ENCODE data around the gene THEM5.

Gene THEM5

DNA sequence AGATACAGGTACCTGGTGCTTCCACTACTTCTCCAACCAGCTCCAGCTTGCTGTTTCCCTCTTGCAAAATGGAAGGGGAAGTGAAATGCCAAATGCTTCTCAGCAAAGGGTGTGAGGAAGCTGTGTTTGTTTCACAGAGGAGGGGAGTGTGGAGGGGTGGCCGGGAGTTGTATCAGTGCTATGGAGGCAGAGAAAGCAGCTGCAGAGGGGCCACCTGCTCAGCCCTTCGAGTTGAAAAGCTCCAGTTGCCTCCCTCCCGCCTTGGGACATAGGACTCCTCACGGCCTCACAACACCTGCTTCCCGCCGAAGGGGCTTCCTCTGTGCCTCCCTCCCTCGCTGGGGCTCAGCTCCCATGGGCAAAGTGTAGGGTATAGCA lies 36.2 kb downstream of the THEM5 start:
- Histone ChIP-seq H2BK12ac (ENCODE audit: low read length) (no peak overlapping the region), H4K12ac (ENCODE audit: low read depth, low read length) (no peak overlapping the region), H3K36me3 (ENCODE audit: control insufficient read depth in 1 of 2, insufficient read depth in 2 of 2, low read length in 2 of 2) (no peaks in the 10 kb centered on the region), H3K27me3 (ENCODE audit: insufficient read depth, low read length) (no peaks in the 10 kb centered on the region), H3K4ac (ENCODE audit: low read depth, low read length) (no peak overlapping the region), H3K9me3 (ENCODE audit: insufficient read depth, low read depth, low read length) (no peaks in the 10 kb centered on the region), H3K27ac (ENCODE audit: low read depth, low read length) (no peak overlapping the region), H3K4me2 (ENCODE audit: low read length) (no peak overlapping the region), H3K4me3 (ENCODE audit: low read depth, low read length) (no peak overlapping the region), H4K91ac (ENCODE audit: low read depth, low read length) (no peak overlapping the region), H3K14ac (ENCODE audit: low read length) (no peak overlapping the region), H2AK5ac (ENCODE audit: low read length) (no peak overlapping the region), H2BK5ac (ENCODE audit: low read depth, low read length, poor library complexity) (no peak overlapping the region), H2BK120ac (ENCODE audit: insufficient read depth, low read length, poor library complexity) (no peak overlapping the region), H3K79me1 (ENCODE audit: low read length) (no peaks in the 10 kb centered on the region), H2AFZ (ENCODE audit: insufficient read depth, low read length, poor library complexity) (no peak overlapping the region), H3K79me2 (ENCODE audit: control insufficient read depth, insufficient read depth, low read length, poor library complexity) (no peaks in the 10 kb centered on the region), H3K18ac (ENCODE audit: low read length) (no peak overlapping the region), H3K23ac (ENCODE audit: low read length) (no peak overlapping the region), H4K8ac (ENCODE audit: low read depth, low read length) (no peak overlapping the region), H3K4me1 (ENCODE audit: control insufficient read depth in 1 of 2, insufficient read depth in 2 of 2, low read length in 2 of 2) (peaks cover 0 to under 1% of the 10 kb centered on the region in 2 experiments), H3K9ac (ENCODE audit: low read length) (no peak overlapping the region)
- DNase-seq = no peak
- WGBS (ENCODE audit: extremely low coverage, insufficient coverage, insufficient read length) = no CpG with 5 or more reads among the region's 7 CpGs

DNA sequence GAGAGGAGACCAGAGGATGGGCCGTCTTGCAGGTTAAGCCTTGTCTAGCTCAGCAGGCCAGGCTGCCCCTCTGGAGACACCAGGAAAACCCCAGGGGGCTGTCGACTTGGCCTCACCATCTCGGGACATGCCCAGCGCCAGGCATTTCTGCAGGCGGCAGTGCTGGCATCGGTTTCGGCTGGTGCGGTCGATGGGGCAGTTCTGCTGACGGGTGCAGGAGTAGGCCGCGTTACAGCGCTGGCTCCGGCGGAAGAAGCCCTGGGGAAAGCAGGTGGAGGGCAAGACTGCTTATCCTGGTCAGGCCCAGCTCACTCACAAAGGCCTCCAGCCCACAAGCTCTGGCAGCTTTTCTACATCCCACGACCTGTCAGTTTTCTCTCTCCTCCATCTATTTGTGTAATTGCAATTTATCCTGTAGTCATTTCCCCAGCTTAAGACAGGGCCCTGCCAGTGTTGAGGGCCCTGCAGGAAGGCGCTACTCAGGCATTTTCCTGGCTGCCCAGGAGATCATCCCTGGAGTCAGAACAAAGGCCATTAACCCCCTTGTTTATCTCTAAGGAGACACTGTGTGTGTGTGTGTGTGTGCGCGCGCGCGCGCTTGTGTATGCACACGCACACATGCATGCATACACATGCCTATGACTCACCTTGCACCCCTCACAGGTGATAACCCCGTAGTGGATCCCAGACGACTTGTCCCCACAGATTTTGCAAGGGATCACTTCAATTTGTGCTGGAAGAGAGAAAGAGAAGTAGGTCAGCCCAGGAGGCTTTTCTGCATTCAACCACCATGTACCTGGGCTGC lies 36.8 kb downstream of the THEM5 start:
- WGBS (ENCODE audit: extremely low coverage, insufficient coverage, insufficient read length) = no CpG with 5 or more reads among the region's 26 CpGs
- H3K4me1 ChIP-seq (ENCODE audit: control insufficient read depth in 1 of 2, insufficient read depth in 2 of 2, low read length in 2 of 2) = no peaks in the 10 kb centered on the region
- H3K27me3 ChIP-seq (ENCODE audit: insufficient read depth, low read length) = no peaks in the 10 kb centered on the region

DNA sequence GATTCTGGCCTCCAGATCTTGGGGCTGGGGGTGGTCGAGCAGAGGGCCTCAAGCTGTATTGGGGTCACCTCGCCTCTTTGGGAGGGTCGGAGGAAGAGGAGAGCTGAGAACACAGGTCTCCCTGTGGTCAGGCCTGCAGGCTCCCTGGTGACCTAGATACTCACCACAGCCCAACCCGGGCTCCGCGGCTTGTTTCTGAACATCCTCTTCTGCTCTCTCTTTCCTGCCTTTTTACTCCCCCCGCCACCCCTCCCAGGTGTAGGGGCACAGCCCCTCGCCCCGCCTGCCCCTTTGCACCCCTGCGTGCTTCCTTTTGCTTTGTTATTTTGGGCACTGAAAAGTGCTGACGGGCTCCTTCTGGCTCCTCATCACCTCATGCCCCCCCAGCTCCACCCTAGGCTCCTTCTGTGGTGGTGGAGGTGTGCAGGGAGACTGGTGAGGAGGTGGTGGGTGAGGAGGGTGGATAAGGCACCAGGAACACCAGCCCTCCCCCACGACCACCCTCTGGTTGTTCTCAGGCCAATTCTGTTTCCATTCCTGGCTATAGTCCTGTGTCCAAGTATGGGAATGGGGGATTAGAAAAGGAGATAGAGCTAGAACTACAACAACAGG lies 37.7 kb downstream of the THEM5 start:
- H3K27ac ChIP-seq (ENCODE audit: low read depth, low read length) = no peak overlapping the region
- no peak overlapping the region for H3K4me3 ChIP-seq (ENCODE audit: low read depth, low read length)
- H4K12ac ChIP-seq (ENCODE audit: low read depth, low read length) = no peak overlapping the region
- no peak overlapping the region for H3K9ac ChIP-seq (ENCODE audit: low read length)
- H3K4me2 ChIP-seq (ENCODE audit: low read length) = no peak overlapping the region
- H4K8ac ChIP-seq (ENCODE audit: low read depth, low read length) = no peak overlapping the region
- H3K4me1 ChIP-seq (ENCODE audit: control insufficient read depth in 1 of 2, insufficient read depth in 2 of 2, low read length in 2 of 2) = no peaks in the 10 kb centered on the region
- DNase-seq = no peak
- no peaks in the 10 kb centered on the region for H3K27me3 ChIP-seq (ENCODE audit: insufficient read depth, low read length)
- H2BK12ac ChIP-seq (ENCODE audit: low read length) = no peak overlapping the region
- H2AFZ ChIP-seq (ENCODE audit: insufficient read depth, low read length, poor library complexity) = no peak overlapping the region
- H2AK5ac ChIP-seq (ENCODE audit: low read length) = no peak overlapping the region
- H3K36me3 ChIP-seq (ENCODE audit: control insufficient read depth in 1 of 2, insufficient read depth in 2 of 2, low read length in 2 of 2) = no peaks in the 10 kb centered on the region
- H3K4ac ChIP-seq (ENCODE audit: low read depth, low read length) = no peak overlapping the region
- H3K18ac ChIP-seq (ENCODE audit: low read length) = no peak overlapping the region
- H2BK5ac ChIP-seq (ENCODE audit: low read depth, low read length, poor library complexity) = no peak overlapping the region
- no peak overlapping the region for H4K91ac ChIP-seq (ENCODE audit: low read depth, low read length)
- H3K79me2 ChIP-seq (ENCODE audit: control insufficient read depth, insufficient read depth, low read length, poor library complexity) = no peaks in the 10 kb centered on the region
- H3K9me3 ChIP-seq (ENCODE audit: insufficient read depth, low read depth, low read length) = no peaks in the 10 kb centered on the region
- no peak overlapping the region for H3K23ac ChIP-seq (ENCODE audit: low read length)
- no CpG with 5 or more reads among the region's 12 CpGs for WGBS (ENCODE audit: extremely low coverage, insufficient coverage, insufficient read length)
- no peak overlapping the region for H3K14ac ChIP-seq (ENCODE audit: low read length)
- no peaks in the 10 kb centered on the region for H3K79me1 ChIP-seq (ENCODE audit: low read length)
- H2BK120ac ChIP-seq (ENCODE audit: insufficient read depth, low read length, poor library complexity) = no peak overlapping the region

More for the DNA sequence above, 36.8 kb downstream of the THEM5 start:
- Histone ChIP-seq H4K91ac (ENCODE audit: low read depth, low read length) (no peak overlapping the region), H4K8ac (ENCODE audit: low read depth, low read length) (no peak overlapping the region), H3K18ac (ENCODE audit: low read length) (no peak overlapping the region), H3K27ac (ENCODE audit: low read depth, low read length) (no peak overlapping the region), H3K79me2 (ENCODE audit: control insufficient read depth, insufficient read depth, low read length, poor library complexity) (no peaks in the 10 kb centered on the region), H3K4me3 (ENCODE audit: low read depth, low read length) (no peak overlapping the region), H2BK120ac (ENCODE audit: insufficient read depth, low read length, poor library complexity) (no peak overlapping the region), H3K9ac (ENCODE audit: low read length) (no peak overlapping the region), H3K23ac (ENCODE audit: low read length) (no peak overlapping the region), H3K9me3 (ENCODE audit: insufficient read depth, low read depth, low read length) (no peaks in the 10 kb centered on the region), H4K12ac (ENCODE audit: low read depth, low read length) (no peak overlapping the region), H2BK12ac (ENCODE audit: low read length) (no peak overlapping the region), H2AFZ (ENCODE audit: insufficient read depth, low read length, poor library complexity) (no peak overlapping the region), H3K79me1 (ENCODE audit: low read length) (no peaks in the 10 kb centered on the region), H3K4me2 (ENCODE audit: low read length) (no peak overlapping the region), H3K4ac (ENCODE audit: low read depth, low read length) (no peak overlapping the region), H3K36me3 (ENCODE audit: control insufficient read depth in 1 of 2, insufficient read depth in 2 of 2, low read length in 2 of 2) (no peaks in the 10 kb centered on the region), H2BK5ac (ENCODE audit: low read depth, low read length, poor library complexity) (no peak overlapping the region), H2AK5ac (ENCODE audit: low read length) (no peak overlapping the region), H3K14ac (ENCODE audit: low read length) (no peak overlapping the region)
- DNase-seq = no peak

DNA sequence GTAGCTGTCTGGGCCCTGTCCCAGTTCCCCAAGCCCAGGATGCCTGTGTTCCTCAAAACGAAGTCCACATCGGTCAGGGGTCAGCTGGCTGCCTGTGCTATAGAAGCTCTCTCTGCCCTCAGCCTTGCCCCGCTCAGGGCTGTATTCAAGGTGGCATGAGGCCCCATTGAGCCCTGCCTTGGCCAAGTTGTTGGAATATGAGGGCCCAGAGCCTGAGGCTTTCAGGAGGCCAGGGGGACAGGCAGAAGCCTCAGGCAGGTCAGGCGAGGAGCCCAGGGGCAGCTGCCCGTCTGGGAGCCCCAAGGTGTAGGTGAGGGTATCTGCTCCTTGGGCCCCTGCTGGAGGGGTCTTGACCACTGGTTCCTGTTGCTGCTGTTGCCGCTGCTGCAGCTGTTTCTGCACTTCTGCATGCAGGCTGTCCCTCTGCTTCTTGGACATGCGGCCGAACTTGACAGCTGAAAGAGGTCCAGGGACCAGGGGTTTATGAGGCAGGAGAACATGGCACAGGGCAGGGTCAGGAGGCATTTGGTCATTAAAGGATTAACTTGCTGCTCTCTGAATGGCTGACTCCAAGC lies 38.5 kb downstream of the THEM5 start:
- Histone ChIP-seq H2AFZ (ENCODE audit: insufficient read depth, low read length, poor library complexity) (no peak overlapping the region), H4K12ac (ENCODE audit: low read depth, low read length) (no peak overlapping the region)

More for the DNA sequence above, 38.5 kb downstream of the THEM5 start:
- no peaks in the 10 kb centered on the region for H3K79me2 ChIP-seq (ENCODE audit: control insufficient read depth, insufficient read depth, low read length, poor library complexity)
- no peak overlapping the region for H2BK120ac ChIP-seq (ENCODE audit: insufficient read depth, low read length, poor library complexity)
- no peaks in the 10 kb centered on the region for H3K27me3 ChIP-seq (ENCODE audit: insufficient read depth, low read length)
- H3K23ac ChIP-seq (ENCODE audit: low read length) = no peak overlapping the region
- no peaks in the 10 kb centered on the region for H3K79me1 ChIP-seq (ENCODE audit: low read length)
- H3K9ac ChIP-seq (ENCODE audit: low read length) = no peak overlapping the region
- H3K14ac ChIP-seq (ENCODE audit: low read length) = no peak overlapping the region
- H3K36me3 ChIP-seq (ENCODE audit: control insufficient read depth in 1 of 2, insufficient read depth in 2 of 2, low read length in 2 of 2) = no peaks in the 10 kb centered on the region
- no peak for DNase-seq
- no peak overlapping the region for H2AK5ac ChIP-seq (ENCODE audit: low read length)
- WGBS (ENCODE audit: extremely low coverage, insufficient coverage, insufficient read length) = no CpG with 5 or more reads among the region's 8 CpGs
- H3K18ac ChIP-seq (ENCODE audit: low read length) = no peak overlapping the region
- no peak overlapping the region for H3K4me3 ChIP-seq (ENCODE audit: low read depth, low read length)
- no peak overlapping the region for H3K4me2 ChIP-seq (ENCODE audit: low read length)
- no peak overlapping the region for H4K8ac ChIP-seq (ENCODE audit: low read depth, low read length)
- H3K4me1 ChIP-seq (ENCODE audit: control insufficient read depth in 1 of 2, insufficient read depth in 2 of 2, low read length in 2 of 2) = no peaks in the 10 kb centered on the region
- no peak overlapping the region for H2BK12ac ChIP-seq (ENCODE audit: low read length)
- no peak overlapping the region for H3K4ac ChIP-seq (ENCODE audit: low read depth, low read length)
- H2BK5ac ChIP-seq (ENCODE audit: low read depth, low read length, poor library complexity) = no peak overlapping the region
- H3K9me3 ChIP-seq (ENCODE audit: insufficient read depth, low read depth, low read length) = no peaks in the 10 kb centered on the region
- H3K27ac ChIP-seq (ENCODE audit: low read depth, low read length) = no peak overlapping the region
- no peak overlapping the region for H4K91ac ChIP-seq (ENCODE audit: low read depth, low read length)

All from trophoblast cell (in vitro differentiated cells and primary cell).